Thoracic aorta (tissue), 2 donors: ENCODE results near the gene H2BK1. TPM values are rescaled to one million over a fixed set of nuclear protein-coding genes. Genes with fewer than 3 reads are reported as not detected.

Experiments used
- ATAC-seq: fragments of 150-250 bp; one replicate; pipeline ENCODE4 v1.8.0; 2017; ENCODE audit warnings: low read depth; ENCODE audit not compliant: insufficient number of reproducible peaks, low FRiP score
- DNase-seq: peaks from one replicate; pipeline ENCODE4 v3.0.0-alpha.2; 2020; ENCODE audit warnings: low spot score
- H3K27ac ChIP-seq, 2 donors: fragments of 200-600 bp; sonication (generic); 1 replicate in 1 of 2; 2 replicates in 1 of 2; pipeline ENCODE4 v1.5.1; 2016; ENCODE audit warnings: mild to moderate bottlenecking in 2 of 2, moderate library complexity in 2 of 2
- H3K27me3 ChIP-seq: fragments of 200-600 bp; sonication (generic); replicated peaks from 2 replicates; pipeline ENCODE4 v1.6.0; 2016; ENCODE audit warnings: mild to moderate bottlenecking; ENCODE audit not compliant: insufficient read depth
- H3K36me3 ChIP-seq: fragments of 200-600 bp; sonication (generic); one replicate; pipeline ENCODE4 v1.5.1; 2016
- H3K4me1 ChIP-seq, 2 donors: fragments of 200-600 bp; sonication (generic); 1 replicate in 1 of 2; 2 replicates in 1 of 2; pipeline versions ENCODE4 v1.5.1 to v1.6.0; 2016; ENCODE audit warnings: low read depth in 2 of 2, mild to moderate bottlenecking in 1 of 2; ENCODE audit not compliant: control insufficient read depth in 1 of 2
- H3K4me3 ChIP-seq: fragments of 200-600 bp; sonication (generic); 2 replicates; pipeline ENCODE4 v1.5.1; 2016; ENCODE audit warnings: mild to moderate bottlenecking
- H3K9me3 ChIP-seq: fragments of 200-600 bp; sonication (generic); 2 replicates; pipeline ENCODE4 v1.5.1; 2016
- total RNA-seq, 2 donors: library from RNA; depleted of rRNA; stranded (reverse); fragments of >200 nt; gene quantifications; one replicate each; pipeline versions ENCODE4 v1.1.0 to v1.2.3, GENCODE V29; 2016
- TF ChIP-seq, protein P1 (sequence below): fragments of 200-600 bp; sonication (generic); IDR thresholded peaks from one replicate; pipeline ENCODE4 v1.5.1; 2019; ENCODE audit warnings: antibody characterized with exemption

Gene H2BK1
- total RNA-seq, 2 donors from 2014 or later: not detected

- Histone ChIP-seq H3K36me3 (no peaks in the 10 kb centered on the region), H3K4me3 (no peak overlapping the region), H3K27me3 (no peaks in the 10 kb centered on the region), H3K4me1 (no peaks in the 10 kb centered on the region), H3K27ac (no peak overlapping the region), H3K9me3 (no peaks in the 10 kb centered on the region)
- DNase-seq (no peak), ATAC-seq (no peak)
- TF ChIP-seq, protein P1, sequence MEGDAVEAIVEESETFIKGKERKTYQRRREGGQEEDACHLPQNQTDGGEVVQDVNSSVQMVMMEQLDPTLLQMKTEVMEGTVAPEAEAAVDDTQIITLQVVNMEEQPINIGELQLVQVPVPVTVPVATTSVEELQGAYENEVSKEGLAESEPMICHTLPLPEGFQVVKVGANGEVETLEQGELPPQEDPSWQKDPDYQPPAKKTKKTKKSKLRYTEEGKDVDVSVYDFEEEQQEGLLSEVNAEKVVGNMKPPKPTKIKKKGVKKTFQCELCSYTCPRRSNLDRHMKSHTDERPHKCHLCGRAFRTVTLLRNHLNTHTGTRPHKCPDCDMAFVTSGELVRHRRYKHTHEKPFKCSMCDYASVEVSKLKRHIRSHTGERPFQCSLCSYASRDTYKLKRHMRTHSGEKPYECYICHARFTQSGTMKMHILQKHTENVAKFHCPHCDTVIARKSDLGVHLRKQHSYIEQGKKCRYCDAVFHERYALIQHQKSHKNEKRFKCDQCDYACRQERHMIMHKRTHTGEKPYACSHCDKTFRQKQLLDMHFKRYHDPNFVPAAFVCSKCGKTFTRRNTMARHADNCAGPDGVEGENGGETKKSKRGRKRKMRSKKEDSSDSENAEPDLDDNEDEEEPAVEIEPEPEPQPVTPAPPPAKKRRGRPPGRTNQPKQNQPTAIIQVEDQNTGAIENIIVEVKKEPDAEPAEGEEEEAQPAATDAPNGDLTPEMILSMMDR: no peak
These were observed 22.1 kb downstream of the H2BK1 start for GRCh38 chr7:151188252-151188542.

GRCh38 chr7:151187409-151188251 lies 22.7 kb downstream of the H2BK1 start:
- TF ChIP-seq, protein P1: no peak
- ATAC-seq: no peak

DNA sequence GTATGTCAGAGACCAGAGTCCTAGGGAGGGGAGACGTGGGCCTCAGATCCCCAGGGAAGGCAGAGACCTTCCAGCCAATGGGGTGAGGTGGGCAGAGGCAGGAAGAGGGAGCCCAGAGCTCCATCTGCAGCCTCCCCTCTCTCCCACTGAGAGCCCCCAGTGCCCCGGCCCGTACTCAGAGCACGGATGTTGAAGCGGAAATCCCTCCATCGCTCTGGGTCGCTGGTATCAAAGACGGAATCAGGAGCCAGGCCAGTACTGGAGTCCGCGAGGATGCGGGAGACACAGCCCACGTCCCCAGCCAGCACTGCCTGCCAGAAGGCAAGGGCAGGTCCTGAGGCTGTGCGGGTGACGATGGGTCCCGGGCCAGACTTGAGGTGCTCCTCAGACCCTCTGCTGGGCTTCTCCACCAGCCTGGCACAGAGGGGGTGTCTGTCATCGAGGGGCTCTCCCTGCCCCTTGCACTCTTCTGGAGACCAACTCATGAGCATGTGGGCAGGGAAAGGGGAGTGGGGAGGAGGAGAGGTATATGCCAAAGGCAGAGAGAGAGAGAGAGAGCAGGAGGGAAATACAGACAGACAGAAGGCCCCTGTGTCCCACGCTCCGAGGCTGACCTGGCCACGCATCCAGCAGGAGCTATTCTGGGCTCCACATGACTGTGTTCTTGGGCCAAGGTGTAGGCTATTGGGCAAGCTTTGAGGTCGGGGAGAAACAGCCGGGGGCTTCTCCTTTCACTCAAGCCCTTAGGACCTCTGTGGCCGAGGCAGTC lies 23.5 kb downstream of the H2BK1 start, which contains the start of gene ASB10:
ASB10 (minus strand) TSS at position 611 of the 769 bp plus-strand sequence; CDS start at position 491, 120 bp downstream.
- Histone ChIP-seq H3K27ac (no peak within 1 kb of the TSS), H3K36me3 (no peaks in the 10 kb centered on the region), H3K4me1 (no peaks in the 10 kb centered on the region), H3K4me3 (no peak within 1 kb of the TSS), H3K9me3 (no peaks in the 10 kb centered on the region), H3K27me3 (no peaks in the 10 kb centered on the region)
- DNase-seq (no peak), ATAC-seq (no peak)
- TF ChIP-seq, protein P1: no peak

More at GRCh38 chr7:151187409-151188251, 22.7 kb downstream of the H2BK1 start:
- Histone ChIP-seq H3K4me1 (no peaks in the 10 kb centered on the region), H3K27ac (no peak overlapping the region), H3K36me3 (no peaks in the 10 kb centered on the region), H3K27me3 (no peaks in the 10 kb centered on the region), H3K9me3 (no peaks in the 10 kb centered on the region), H3K4me3 (no peak overlapping the region)
- no peak for DNase-seq

- Histone ChIP-seq H3K27me3 (no peaks in the 10 kb centered on the region), H3K4me3 (no peak overlapping the region), H3K27ac (no peak overlapping the region), H3K9me3 (no peaks in the 10 kb centered on the region), H3K4me1 (no peaks in the 10 kb centered on the region), H3K36me3 (no peaks in the 10 kb centered on the region)
- TF ChIP-seq, protein P1: no peak
- ATAC-seq (no peak), DNase-seq (no peak)
These were observed 24.3 kb downstream of the H2BK1 start for GRCh38 chr7:151185762-151186639.
